H9 (cell line): ENCODE results near the gene AP2S1. TPM values are rescaled to one million over a fixed set of nuclear protein-coding genes. Genes with fewer than 3 reads are reported as not detected.

Source experiments
- DNase-seq: peaks from one replicate; pipeline ENCODE4 v3.0.0-alpha.2; 2017
- H2AFZ ChIP-seq: one replicate; pipeline ENCODE4 v1.6.1; 2013; ENCODE audit warnings: mild to moderate bottlenecking, low read length, control low read depth, moderate library complexity
- H2AK5ac ChIP-seq: 2 replicates; pipeline ENCODE4 v1.6.1; 2013; ENCODE audit warnings: low read length, control low read depth, mixed read lengths; ENCODE audit not compliant: insufficient read length
- H2BK120ac ChIP-seq: one replicate; pipeline ENCODE4 v1.6.1; 2013; ENCODE audit warnings: low read depth, mild to moderate bottlenecking, low read length, control low read depth, inconsistent platforms; ENCODE audit not compliant: poor library complexity, severe bottlenecking
- H2BK12ac ChIP-seq: 2 replicates; pipeline ENCODE4 v1.6.1; 2013; ENCODE audit warnings: low read length, control low read depth, mixed read lengths, low read depth; ENCODE audit not compliant: insufficient read length
- H2BK15ac ChIP-seq: 2 replicates; pipeline ENCODE4 v1.6.1; 2013; ENCODE audit warnings: low read depth, low read length, control low read depth
- H2BK20ac ChIP-seq: one replicate; pipeline ENCODE4 v1.6.1; 2013; ENCODE audit warnings: low read depth, mild to moderate bottlenecking, low read length, control low read depth, inconsistent platforms; ENCODE audit not compliant: poor library complexity, severe bottlenecking
- H2BK5ac ChIP-seq: 2 replicates; pipeline ENCODE4 v1.6.1; 2013; ENCODE audit warnings: low read length, control low read depth, mixed read lengths; ENCODE audit not compliant: insufficient read length
- H3K14ac ChIP-seq: 2 replicates; pipeline ENCODE4 v1.6.1; 2013; ENCODE audit warnings: low read length, control low read depth; ENCODE audit not compliant: insufficient read depth
- H3K18ac ChIP-seq: 2 replicates; pipeline ENCODE4 v1.6.1; 2013; ENCODE audit warnings: low read depth, mild to moderate bottlenecking, mixed read lengths, low read length, control low read depth; ENCODE audit not compliant: insufficient read length
- H3K23ac ChIP-seq: 2 replicates; pipeline ENCODE4 v1.6.1; 2013; ENCODE audit warnings: low read length, control low read depth, mixed read lengths, low read depth; ENCODE audit not compliant: insufficient read length
- H3K23me2 ChIP-seq: 2 replicates; pipeline ENCODE4 v1.6.1; 2013; ENCODE audit warnings: low read depth, mild to moderate bottlenecking, mixed read lengths, low read length, control low read depth; ENCODE audit not compliant: insufficient read length, poor library complexity, severe bottlenecking
- H3K27ac ChIP-seq: 2 replicates; pipeline ENCODE4 v1.5.1; 2013; ENCODE audit warnings: low read length, control low read depth, mixed read lengths, low read depth; ENCODE audit not compliant: insufficient read length
- H3K27me3 ChIP-seq: 2 replicates; pipeline ENCODE4 v1.6.1; 2013; ENCODE audit warnings: low read length, control low read depth, inconsistent platforms; ENCODE audit not compliant: insufficient read depth
- H3K4ac ChIP-seq: 2 replicates; pipeline ENCODE4 v1.6.1; 2013; ENCODE audit warnings: low read depth, mild to moderate bottlenecking, control low read depth, inconsistent platforms, low read length, moderate library complexity
- H3K4me1 ChIP-seq: 2 replicates; pipeline ENCODE4 v1.6.1; 2013; ENCODE audit warnings: low read length, control low read depth, inconsistent platforms; ENCODE audit not compliant: insufficient read depth
- H3K4me2 ChIP-seq: 2 replicates; pipeline ENCODE4 v1.6.1; 2013; ENCODE audit warnings: low read length, control low read depth, mixed read lengths; ENCODE audit not compliant: insufficient read length, insufficient read depth
- H3K56ac ChIP-seq: 2 replicates; pipeline ENCODE4 v1.6.1; 2013; ENCODE audit warnings: low read depth, mild to moderate bottlenecking, mixed read lengths, low read length, control low read depth; ENCODE audit not compliant: insufficient read length
- H3K79me1 ChIP-seq: 2 replicates; pipeline ENCODE4 v1.6.1; 2013; ENCODE audit warnings: low read depth, mild to moderate bottlenecking, moderate library complexity, low read length, control low read depth, inconsistent platforms; ENCODE audit not compliant: insufficient read depth, poor library complexity, severe bottlenecking
- H3K79me2 ChIP-seq: 2 replicates; pipeline ENCODE4 v1.6.1; 2013; ENCODE audit warnings: low read length, control low read depth, inconsistent platforms; ENCODE audit not compliant: insufficient read depth
- H3K9ac ChIP-seq: 2 replicates; pipeline ENCODE4 v1.6.1; 2013; ENCODE audit warnings: low read length, control low read depth, mixed read lengths; ENCODE audit not compliant: insufficient read length; ENCODE audit errors: extremely low read depth
- H3K9me3 ChIP-seq: one replicate; pipeline ENCODE4 v1.6.1; 2013; ENCODE audit warnings: low read depth, low read length, inconsistent platforms; ENCODE audit not compliant: control insufficient read depth
- H3T11ph ChIP-seq: one replicate; pipeline ENCODE4 v1.6.1; 2013; ENCODE audit warnings: mild to moderate bottlenecking, low read length, control low read depth, inconsistent platforms
- H4K20me1 ChIP-seq: one replicate; pipeline ENCODE4 v1.6.1; 2013; ENCODE audit not compliant: control insufficient read depth, insufficient read length, insufficient read depth
- H4K5ac ChIP-seq: 2 replicates; pipeline ENCODE4 v1.6.1; 2013; ENCODE audit warnings: low read depth, mild to moderate bottlenecking, mixed read lengths, low read length, control low read depth; ENCODE audit not compliant: insufficient read length
- H4K8ac ChIP-seq: replicated peaks from 2 replicates; pipeline ENCODE4 v1.6.1; 2013; ENCODE audit warnings: low read length, control low read depth, mixed read lengths, low read depth; ENCODE audit not compliant: insufficient read length
- H4K91ac ChIP-seq: 2 replicates; pipeline ENCODE4 v1.6.1; 2013; ENCODE audit warnings: low read depth, mild to moderate bottlenecking, moderate library complexity, mixed read lengths, low read length, control low read depth; ENCODE audit not compliant: insufficient read length
- H3K27ac Mint-ChIP-seq, 3 experiments: 2 replicates in 2 of 3; 3 replicates in 1 of 3; pipeline ENCODE4 v1.8.0; 2020 to 2021; ENCODE audit warnings: mixed read lengths in 3 of 3, mild to moderate bottlenecking in 1 of 3, moderate library complexity in 1 of 3
- H3K27me3 Mint-ChIP-seq: 2 replicates; pipeline ENCODE4 v1.8.0; 2021; ENCODE audit warnings: low read depth, mild to moderate bottlenecking, moderate library complexity, mixed read lengths
- H3K36me3 Mint-ChIP-seq, 3 experiments: 2 replicates in 2 of 3; 3 replicates in 1 of 3; pipeline ENCODE4 v1.8.0; 2020 to 2021; ENCODE audit warnings: low read depth in 3 of 3, mixed read lengths in 3 of 3; ENCODE audit not compliant: insufficient read depth in 1 of 3
- H3K4me1 Mint-ChIP-seq, 2 experiments: 2 replicates each; pipeline ENCODE4 v1.8.0; 2020; ENCODE audit warnings: mixed read lengths in 2 of 2
- H3K4me3 Mint-ChIP-seq, 2 experiments: 2 replicates in 1 of 2; 3 replicates in 1 of 2; pipeline ENCODE4 v1.8.0; 2020 to 2021; ENCODE audit warnings: mild to moderate bottlenecking in 2 of 2, mixed read lengths in 2 of 2, moderate library complexity in 1 of 2
- H3K9me3 Mint-ChIP-seq, 2 experiments: 2 replicates in 1 of 2; 3 replicates in 1 of 2; pipeline ENCODE4 v1.8.0; 2020; ENCODE audit warnings: mild to moderate bottlenecking in 2 of 2, mixed read lengths in 2 of 2, moderate library complexity in 1 of 2
- CTCF ChIP-seq: fragments of 200-600 bp; sonication (generic); conservative IDR thresholded peaks from 3 replicates; pipeline ENCODE4 v1.8.0; 2021; ENCODE audit warnings: antibody characterized with exemption, mild to moderate bottlenecking
- WGBS: extraction: QIAGEN DNeasy Blood & Tissue Kit; methylation state at CpG from one replicate; pipeline ENCODE4 v1.1.7; 2013; ENCODE audit warnings: missing lambda C conversion rate, low lambda C conversion rate, mixed read lengths; ENCODE audit not compliant: insufficient read length; ENCODE audit errors: extremely low coverage; 5-methylcytosine and 5-hydroxymethylcytosine counted together
- total RNA-seq: library from RNA; stranded (reverse); gene quantifications from 2 replicates; pipeline ENCODE4 v1.2.1, GENCODE V29; 2021

Gene AP2S1
- total RNA-seq, 1 experiment from 2014 or later, result 193 TPM

GRCh38 chr19:46791944-46792343, 58.7 kb downstream of the AP2S1 start:
- peaks cover 0 to 7% of the 10 kb centered on the region in 2 experiments; a peak in 2 of 4 replicates for H3K4me1 Mint-ChIP-seq
- H3K27me3 ChIP-seq, result no peaks in the 10 kb centered on the region; the same call in 1 of the 2 replicates
- H3K18ac ChIP-seq, result no peak overlapping the region
- peaks cover 8% of the 10 kb centered on the region; the same call in 1 of the 2 replicates for H3K79me2 ChIP-seq
- no peak overlapping the region for H3K27ac ChIP-seq
- H2AK5ac ChIP-seq, result no peak overlapping the region
- no peak overlapping the region for H3K4ac ChIP-seq
- no peak overlapping the region for H3K56ac ChIP-seq
- no peak overlapping the region for H2BK5ac ChIP-seq
- H3K27ac Mint-ChIP-seq, result no peak overlapping the region
- no peak overlapping the region for H3K14ac ChIP-seq
- H3K36me3 Mint-ChIP-seq, result peaks cover 0 to 3% (median 3%) of the 10 kb centered on the region in 3 experiments; a peak in 5 of 7 replicates
- no peaks in the 10 kb centered on the region; a peak in 1 of 5 replicates for H3K9me3 Mint-ChIP-seq
- no peak overlapping the region for H2BK15ac ChIP-seq
- H3K4me1 ChIP-seq, result no peaks in the 10 kb centered on the region; the same call in 1 of the 2 replicates
- H2BK20ac ChIP-seq, result no peak overlapping the region
- H3K23me2 ChIP-seq, result peaks cover 3% of the 10 kb centered on the region
- H2BK120ac ChIP-seq, result no peak overlapping the region
- H3K23ac ChIP-seq, result no peak overlapping the region
- H3K27me3 Mint-ChIP-seq, result peaks cover 20% of the 10 kb centered on the region
- H3T11ph ChIP-seq, result no peak overlapping the region
- TF ChIP-seq CTCF, result no peak
- H4K20me1 ChIP-seq, result no peaks in the 10 kb centered on the region
- no peak for DNase-seq
- H4K8ac ChIP-seq, result no peak overlapping the region
- H2AFZ ChIP-seq, result no peak overlapping the region
- H2BK12ac ChIP-seq, result no peak overlapping the region
- no peaks in the 10 kb centered on the region for H3K79me1 ChIP-seq
- H4K5ac ChIP-seq, result no peak overlapping the region
- no peaks in the 10 kb centered on the region for H3K9me3 ChIP-seq
- H3K9ac ChIP-seq, result no peak overlapping the region
- no CpG with 5 or more reads among the region's 5 CpGs for WGBS
- peak overlapping the region in 1 of 2 experiments; percentile 18; a peak in 1 of 5 replicates for H3K4me3 Mint-ChIP-seq
- H3K4me2 ChIP-seq, result no peak overlapping the region
- no peak overlapping the region for H4K91ac ChIP-seq
